H4 (cell line): ENCODE data around the gene TCP1. TPM values are rescaled to one million over a fixed set of nuclear protein-coding genes. Genes with fewer than 3 reads are reported as not detected.
A peak's percentile ranks its signal among the peaks of the same experiment; 100 is the strongest.
"Not testable (repeated sequence)": the region's sequence is repeated elsewhere in the genome, so short reads cannot be mapped to it uniquely, and the experiment has no call there.

Experiments used
- DNase-seq: peaks from one replicate; pipeline ENCODE4 v3.0.0-alpha.2; 2015; ENCODE audit warnings: low spot score
- total RNA-seq: library from RNA; depleted of rRNA; stranded (reverse); fragments of >200 nt; shearing (Covaris generic); gene quantifications from 2 replicates; pipeline ENCODE4 v1.2.3, GENCODE V29; 2014

Gene TCP1
- total RNA-seq, 1 experiment from 2014 or later = 210 TPM

DNA sequence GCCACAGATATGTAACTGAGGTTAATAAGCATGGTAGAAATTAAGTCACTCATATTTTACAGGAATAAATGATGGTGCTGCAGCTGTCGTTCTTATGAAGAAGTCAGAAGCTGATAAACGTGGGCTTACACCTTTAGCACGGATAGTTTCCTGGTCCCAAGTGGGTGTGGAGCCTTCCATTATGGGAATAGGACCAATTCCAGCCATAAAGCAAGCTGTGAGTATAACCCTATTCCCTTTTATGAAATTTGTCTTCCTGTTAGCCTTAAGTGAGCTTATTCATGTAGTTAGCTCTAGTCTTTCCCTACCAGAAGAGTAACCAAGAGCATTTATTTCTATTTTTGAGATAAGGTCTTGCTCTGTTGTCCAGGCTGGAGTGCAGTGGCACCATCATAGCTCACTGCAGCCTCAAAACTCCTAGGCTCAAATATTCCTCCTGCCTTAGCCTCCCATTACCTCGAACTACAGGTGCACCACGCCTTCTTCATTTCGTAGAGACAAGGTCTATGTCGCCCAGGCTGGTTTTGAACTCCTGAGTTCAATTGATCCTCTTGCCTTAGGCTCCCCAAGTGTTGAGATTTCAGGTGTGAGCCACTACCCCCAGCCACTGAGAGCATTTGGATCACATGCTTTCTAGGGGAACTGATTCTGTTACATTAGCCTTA lies 12.0 kb downstream of the TCP1 start:
- no peak for DNase-seq

DNA sequence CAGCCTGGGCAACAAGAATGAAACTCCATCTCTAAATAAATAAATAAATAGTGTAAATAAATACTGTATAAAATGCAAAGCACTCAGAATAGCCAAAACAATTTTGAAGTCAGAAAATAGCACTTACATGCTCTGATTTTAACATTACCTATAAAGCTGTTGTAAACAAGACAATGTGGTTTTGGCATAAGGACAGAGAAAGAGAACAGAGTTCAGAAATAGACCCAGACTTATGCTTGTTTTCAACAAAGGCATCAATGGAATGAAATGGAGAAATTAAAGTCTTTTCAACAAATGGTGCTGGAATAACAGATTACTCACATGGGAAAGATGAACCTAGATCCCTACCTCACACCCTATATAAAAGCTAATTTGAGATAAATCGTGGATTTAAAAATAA lies 17.2 kb downstream of the TCP1 start:
- no peak for DNase-seq

DNA sequence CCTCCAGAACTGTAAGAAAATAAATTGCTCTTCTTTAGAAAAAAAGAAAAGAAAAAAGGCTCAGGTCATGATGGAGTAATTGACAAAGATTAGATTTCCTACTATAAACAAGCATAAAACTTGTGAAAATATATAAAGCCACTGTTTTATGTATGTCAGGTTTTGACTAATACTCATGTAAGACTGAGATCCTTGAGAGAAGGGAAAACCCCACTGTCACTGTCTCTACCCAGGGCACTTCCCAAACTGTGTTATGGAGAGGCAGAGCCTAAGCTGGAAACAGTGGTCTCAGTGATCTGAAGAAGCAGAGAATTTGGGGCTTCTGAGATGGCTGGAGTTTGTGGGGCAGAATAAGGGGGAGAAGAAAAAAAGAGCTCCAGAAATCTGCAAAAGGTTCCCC lies 19.9 kb downstream of the TCP1 start:
- no peak for DNase-seq

DNA sequence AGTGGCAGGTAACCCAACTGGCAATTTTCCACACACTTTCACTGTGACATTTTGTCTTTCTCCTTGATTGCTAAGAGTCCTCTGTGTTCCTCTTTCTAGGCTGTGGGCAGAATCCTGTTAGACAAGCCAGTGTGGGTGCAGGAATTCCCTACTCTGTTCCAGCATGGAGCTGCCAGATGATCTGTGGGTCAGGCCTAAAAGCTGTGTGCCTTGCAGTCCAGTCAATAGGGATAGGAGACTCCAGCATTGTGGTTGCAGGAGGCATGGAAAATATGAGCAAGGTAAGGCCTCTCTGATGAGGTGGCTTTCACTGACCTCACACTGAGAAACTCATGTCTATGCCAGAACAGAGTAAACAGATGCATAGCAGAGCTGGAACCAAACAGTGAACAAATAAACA lies 22.5 kb downstream of the TCP1 start:
- DNase-seq = no peak

DNA sequence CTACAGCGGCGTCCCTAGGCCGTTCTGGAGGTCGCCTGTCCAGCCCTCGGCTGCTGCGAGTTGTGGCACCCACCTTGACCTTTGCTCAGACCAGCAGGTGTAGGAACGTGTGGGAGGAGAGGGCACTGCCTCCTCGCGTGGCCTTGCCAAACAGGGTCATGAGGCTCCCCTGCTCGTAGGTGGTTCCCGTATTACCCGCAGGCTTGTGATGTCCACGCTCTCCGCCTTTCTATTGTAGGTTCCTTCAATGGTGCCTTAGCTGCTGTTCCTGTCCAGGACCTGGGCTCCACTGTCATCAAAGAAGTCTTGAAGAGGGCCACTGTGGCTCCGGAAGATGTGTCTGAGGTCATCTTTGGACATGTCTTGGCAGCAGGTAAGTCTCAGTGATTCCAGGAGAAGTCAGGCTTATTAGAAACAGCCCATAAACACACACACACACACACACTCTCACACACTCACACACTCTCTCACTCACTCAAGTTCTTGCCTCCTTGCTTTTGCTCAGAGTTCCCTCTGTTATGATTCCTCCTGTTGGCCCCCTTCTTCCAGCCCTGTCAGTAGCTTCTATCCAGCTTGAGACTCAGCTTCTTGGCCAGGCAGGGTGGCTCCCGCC lies 26.6 kb downstream of the TCP1 start:
- peak; percentile 4 for DNase-seq

DNA sequence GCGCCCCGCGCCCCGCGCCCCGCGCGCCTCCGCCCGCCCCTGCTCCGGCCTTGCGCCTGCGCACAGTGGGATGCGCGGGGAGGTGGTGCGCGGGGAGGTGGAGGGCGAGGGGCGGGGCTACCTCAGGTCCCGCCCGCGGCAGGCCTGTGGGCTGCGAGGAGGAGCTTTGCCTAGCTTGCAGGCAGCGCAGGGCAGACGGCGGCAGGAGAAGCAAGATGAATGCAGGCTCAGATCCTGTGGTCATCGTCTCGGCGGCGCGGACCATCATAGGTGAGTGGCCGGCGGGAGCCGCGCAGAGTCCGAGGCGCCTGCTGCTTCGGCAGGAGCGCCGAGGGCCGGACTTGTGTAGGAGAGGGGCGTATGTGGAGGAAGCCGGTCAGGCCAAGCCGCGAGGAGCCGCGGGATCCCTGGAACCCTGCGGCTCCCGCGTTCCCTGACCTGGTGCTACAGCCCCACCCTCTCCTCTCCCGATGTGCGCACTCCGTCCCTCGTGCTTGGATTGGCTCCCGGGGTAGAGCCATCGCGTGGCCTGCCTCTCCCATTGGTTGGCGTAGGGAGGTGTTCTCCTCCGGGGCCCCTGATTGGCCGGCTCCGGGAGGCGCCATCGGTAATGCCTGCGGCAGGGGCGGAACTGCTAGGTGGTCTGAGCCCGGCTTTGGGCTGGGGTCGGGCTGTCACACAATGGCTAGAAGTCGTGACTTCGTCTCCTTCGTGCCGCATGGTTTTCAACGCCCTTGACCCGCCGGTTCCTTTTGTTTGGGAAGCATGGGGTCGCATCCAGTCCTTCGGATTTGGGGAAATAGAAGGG lies 27.3 kb downstream of the TCP1 start, which contains the start of gene ACAT2:
Gene ACAT2, plus strand, starts transcription at position 173 of the 808 bp plus-strand sequence. Its CDS starts 43 bp downstream, at position 216.
- peak; percentile 90 for DNase-seq

DNA sequence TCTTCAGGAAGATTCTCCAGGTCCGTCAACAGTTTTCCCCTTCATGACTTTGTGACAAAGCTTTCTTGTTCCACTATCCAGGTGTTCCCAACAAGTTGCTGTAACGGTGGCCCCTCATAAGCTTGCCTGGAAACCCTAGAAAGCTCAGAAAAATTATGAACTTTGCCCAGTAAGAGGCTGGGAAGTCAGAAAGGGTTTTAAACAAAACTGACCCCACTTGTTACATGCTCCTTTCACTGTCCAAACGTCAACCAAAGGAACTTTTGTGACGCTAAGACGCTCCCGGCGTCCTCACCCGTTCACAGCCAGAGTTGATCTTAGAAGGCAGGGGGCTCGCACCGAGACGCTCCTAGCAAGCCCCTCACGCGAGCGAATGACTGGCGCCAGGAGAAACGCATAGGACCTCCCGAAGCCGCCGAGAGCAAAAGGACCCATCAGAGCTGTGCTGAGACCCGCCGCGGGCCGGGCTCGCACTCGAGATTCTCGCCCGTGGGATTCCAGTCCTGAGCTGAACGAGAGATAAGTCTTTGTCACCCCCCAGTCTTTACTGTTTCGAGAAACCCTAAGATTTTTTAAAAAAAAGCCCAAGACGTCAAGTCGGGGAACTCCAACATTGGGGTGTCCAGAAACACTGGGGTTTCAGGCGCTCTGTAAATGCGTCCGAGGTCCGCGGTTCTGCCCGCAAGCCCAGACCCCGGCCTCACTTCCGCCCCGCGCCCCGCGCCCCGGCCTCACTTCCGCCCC lies 28.1 kb downstream of the TCP1 start:
- DNase-seq = no peak

DNA sequence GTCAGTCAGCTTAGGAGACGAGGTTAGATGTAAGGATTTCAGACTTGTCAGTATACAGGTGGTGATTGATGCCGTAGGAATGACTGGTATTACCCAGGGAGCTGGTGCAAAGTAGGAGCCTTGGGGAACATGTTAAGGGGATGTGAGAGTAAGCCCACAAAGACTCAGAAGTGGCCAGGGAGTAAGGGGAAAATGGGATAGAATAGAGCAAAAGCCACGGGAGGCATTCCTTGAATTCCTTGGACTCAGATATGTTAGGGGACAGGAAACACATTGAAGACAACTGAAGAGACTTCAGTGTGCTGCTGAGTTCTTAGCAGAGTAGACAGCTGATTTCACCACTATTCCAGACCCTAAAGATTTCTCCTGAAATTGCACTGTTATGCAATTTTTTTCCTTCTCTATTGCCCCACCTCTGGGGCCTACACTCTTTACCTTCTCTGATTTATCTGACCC lies 28.8 kb downstream of the TCP1 start:
- DNase-seq = peak; percentile 9

DNA sequence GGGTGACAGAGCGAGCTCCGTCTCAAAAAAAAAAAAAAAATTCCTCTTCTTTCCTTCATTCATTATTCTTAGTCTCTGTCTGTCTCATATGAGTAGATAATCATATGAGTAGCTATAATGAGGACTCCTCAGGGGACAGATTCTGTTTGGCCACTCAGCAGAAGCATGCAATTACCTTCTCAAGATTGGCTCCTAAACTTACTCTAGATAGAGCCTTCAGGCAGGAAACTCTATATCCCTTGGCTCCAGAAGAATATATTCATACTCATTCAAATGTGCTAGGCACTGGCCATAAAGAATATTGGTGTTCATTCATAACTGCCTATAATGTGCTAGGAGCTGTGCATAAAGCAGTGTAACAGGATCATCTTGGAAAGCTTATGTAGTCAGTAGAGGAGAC lies 29.8 kb downstream of the TCP1 start:
- DNase-seq = no peak

DNA sequence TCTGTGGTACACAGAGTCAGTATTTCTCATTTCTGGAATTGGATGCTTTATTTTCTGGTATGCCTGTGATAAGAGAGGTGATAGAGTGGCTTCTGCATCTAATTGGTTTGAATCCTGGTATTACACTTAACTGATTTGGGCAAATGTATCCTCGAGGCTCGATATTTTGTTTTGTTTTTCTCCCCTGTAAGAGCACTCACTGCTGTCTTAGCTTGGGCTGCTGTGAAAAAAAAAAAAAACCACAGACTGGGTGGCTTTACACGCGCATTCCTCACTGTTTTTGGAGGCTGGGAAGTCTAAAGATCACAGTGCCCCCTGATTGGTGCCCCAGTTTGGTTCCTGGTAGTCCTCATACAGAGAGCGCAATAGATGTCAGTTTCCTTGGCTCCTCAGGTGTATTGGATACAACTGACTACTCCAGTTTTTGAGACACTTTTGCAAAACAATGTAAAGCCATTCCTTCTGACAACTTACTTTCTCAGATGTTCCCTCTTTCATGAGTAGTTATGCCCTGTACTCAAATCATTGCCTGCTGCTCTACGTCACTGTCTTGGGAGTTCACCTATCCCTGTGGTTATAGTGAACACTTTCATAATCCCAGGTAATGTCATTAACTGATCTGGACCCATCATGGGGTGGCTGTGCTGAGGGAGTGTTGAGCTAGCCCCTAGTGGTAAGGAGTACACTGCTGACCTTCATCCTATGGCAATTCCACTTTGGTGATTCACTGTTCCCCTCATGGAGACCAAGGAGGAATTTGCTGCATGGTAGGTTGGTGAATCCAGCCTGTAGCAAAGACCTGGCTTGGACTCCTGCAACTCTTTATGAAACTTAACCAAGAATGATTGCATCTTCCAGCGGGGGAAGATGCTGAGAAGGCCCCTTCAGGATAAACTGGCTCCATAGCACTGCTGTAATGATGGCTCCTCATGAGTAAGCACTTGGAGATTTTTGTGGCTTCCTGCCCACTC lies 31.1 kb downstream of the TCP1 start:
- no peak for DNase-seq

DNA sequence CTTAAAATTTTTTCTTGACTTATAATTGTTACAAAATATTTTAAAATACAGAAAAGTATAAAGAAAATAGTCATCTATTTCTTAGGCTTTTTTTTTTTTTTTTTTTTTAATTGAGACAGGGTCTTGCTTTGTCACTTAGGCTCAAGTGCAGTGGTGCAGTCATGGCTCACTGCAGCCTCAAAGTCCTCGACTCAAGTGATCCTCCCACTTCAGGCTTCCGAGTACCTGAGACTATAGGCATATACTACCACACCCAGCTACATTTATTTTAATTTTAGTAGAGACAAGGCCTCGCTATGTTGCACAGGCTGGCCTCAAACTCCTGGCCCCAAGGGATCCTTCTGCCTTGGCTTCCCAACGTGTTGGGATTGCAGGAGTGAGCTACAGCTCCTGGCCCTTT lies 32.9 kb downstream of the TCP1 start:
- DNase-seq = no peak

DNA sequence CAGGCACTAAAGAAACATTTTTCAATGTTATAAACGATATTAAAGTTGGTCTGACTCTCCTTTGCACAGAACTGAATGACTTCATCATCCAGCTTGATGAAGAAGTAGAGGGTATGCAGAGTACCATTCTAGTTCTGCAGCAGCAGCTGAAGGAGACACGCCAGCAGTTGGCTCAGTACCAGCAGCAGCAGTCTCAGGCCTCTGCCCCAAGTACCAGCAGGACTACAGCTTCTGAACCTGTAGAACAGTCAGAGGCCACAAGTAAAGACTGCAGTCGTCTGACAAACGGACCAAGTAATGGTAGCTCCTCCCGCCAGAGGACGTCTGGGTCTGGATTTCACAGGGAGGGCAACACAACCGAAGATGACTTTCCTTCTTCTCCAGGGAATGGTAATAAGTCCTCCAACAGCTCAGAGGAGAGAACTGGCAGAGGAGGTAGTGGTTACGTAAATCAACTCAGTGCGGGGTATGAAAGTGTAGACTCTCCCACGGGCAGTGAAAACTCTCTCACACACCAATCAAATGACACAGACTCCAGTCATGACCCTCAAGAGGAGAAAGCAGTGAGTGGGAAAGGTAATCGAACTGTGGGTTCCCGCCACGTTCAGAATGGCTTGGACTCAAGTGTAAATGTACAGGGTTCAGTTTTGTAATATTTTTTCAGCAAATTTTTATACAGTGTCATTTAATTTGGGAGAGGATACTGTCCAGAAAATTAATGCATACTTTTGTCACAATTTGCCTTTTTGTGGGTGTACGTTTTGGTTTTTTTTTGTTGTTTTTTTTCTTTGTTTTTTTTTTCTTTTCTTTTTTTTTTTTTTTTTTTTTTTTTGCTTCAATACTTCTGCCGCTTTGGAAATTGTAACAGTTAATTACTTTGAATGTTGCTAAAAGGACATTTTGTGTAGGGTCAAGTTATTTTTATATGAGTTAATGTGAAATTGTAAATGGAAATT lies 34.2 kb downstream of the TCP1 start:
- DNase-seq = no peak

DNA sequence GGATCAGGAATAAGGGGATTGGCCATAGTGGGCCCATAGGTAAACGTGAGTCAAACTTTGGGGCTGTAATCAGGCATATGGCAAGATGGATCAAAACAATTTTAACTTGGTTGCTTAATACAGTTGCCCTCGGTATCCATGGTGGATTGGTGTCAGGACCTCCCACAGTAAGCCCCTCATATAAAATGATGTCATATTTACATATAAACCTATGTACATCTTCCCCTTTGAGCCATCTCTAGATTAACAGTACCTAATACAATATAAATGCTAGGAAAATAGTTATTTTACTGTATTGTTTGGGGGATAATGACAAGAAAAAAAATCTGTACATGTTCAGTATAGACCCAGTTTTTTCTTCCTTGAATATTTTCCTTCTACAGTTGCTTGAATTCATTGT lies 35.0 kb downstream of the TCP1 start:
- no peak for DNase-seq

DNA sequence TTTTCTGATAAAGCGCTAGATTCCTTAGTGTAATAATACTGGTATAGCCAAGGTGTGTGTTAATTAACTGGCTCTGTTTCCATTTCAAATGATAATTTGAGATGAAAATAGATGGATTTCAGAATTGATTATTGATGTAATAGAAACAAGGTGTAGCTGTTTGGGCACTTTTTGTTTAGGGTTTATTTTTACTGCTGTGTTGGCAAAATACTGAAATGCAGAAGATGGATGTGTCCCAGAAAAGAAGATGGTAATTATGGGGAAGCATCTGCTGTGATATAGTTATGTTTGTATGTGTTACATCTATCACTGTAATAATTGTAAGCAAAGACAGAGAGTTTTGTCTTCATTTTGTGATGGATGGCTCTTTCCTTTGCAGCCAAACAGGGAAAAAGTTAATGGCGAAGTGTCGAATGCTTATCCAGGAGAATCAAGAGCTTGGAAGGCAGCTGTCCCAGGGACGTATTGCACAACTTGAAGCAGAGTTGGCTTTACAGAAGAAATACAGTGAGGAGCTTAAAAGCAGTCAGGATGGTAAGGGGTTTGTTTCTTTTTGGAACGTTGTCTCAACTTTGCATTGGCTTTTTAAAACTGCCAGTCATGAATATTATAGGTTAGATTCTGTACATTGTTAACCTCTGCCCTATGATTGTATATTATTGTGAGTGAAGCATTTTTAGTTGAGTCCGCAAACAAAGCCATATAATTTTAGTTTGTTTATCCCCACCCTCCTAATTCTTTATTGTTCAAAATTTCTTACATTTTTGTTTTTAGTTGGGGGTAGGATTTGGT lies 36.1 kb downstream of the TCP1 start:
- DNase-seq = no peak

DNA sequence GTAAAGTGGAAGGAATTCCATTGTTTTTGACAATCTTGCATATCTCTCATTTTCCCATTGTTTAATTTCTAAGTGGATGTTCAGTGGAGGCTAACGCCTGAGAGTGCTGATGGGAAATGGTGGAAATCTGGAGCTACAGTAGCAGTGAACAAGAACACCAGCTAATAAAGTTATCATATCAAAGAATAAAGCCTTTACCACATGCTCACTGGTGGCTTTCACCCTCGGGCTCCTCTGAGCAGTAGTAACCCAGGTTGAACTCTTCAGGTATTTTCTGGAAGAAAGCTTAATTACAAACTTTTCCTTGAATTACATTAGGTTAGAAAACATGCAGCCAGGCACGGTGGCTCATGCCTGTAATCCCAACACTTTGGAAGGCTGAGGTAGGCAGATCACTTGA lies 38.0 kb downstream of the TCP1 start:
- no peak for DNase-seq

DNA sequence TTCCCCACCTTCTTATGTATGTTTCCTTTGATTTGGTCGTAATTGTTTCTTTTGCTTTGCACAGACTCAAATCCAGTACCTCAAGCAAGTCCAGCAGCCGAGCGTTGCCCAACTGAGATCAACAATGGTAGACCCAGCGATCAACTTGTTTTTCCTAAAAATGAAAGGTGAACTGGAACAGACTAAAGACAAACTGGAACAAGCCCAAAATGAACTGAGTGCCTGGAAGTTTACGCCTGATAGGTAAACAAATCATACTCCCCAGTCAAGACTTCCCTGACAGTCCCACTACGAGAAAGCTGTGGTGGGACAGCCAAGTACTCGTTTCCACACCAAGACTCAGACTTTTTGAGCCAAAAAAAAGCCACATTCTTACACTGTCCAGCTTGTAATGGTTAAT lies 41.3 kb downstream of the TCP1 start:
- DNase-seq = not testable (repeated sequence)

DNA sequence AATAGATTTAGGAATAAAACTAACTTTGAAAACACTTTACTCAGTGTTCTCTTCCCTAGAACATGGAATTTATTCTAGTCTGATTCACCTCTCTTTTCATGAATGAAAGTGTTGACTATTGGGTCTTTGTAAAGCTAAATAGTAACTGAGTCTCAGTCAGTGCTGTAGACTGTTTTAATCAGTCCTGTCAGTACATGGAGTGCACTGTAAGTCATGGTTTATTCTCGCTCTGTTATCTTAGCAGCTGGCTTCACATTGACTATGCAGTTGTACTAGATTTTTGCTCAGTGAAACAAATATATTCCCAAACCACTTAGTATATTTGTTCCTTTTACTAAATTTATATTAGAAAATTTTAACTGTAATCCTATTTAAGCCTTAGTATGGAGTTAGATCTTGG lies 42.6 kb downstream of the TCP1 start:
- DNase-seq = no peak

DNA sequence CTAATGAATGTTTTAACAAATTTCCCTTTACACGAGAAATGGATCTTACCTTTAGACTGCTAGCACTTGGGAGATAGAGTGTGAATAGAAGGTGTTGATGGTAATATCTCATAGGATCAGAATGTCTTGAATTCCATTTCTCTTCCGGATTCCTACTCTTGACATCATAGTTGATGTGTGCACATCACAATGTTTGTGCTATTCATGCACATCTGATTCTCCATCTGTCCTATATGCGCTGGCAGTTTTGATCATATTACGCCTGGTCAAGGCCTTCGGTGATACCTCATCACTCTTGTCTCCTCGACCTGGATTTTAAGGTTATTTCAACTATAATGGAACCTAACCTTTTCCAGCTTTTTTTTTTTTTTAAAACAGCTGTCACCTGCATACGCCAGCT lies 44.3 kb downstream of the TCP1 start:
- no peak for DNase-seq

DNA sequence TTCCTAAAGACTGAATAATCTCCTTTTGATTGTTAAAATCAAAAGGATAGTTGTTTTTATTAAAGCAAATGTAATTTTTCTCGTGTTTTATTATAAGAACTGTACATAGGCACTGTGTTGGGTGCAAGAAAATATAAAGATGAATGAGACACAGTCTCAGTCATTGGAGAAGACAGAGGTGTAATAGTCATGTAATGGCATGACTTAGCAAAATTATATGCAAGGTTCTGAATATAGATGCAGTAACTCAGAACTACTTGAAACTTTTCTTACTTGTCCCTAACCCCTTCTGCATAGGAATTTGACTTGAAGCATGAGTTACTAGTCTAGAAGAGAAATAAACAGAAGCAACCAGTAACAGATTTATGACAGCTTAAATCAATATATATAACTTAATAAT lies 47.2 kb downstream of the TCP1 start:
- DNase-seq = no peak
